Kidney (tissue), 14 donors: ENCODE results near the gene GFM1. TPM values are rescaled to one million over a fixed set of nuclear protein-coding genes. Genes with fewer than 3 reads are reported as not detected.

ENCODE experiments used
- DNase-seq, 5 donors: peaks; one replicate each; pipeline ENCODE4 v3.0.0-alpha.2; 2013 to 2020
- FAIRE-seq: peaks from 2 replicates; lab custom pipeline; 2012; peaks lifted over from hg19 to GRCh38; lab: Jason Lieb, UNC
- H3K27ac ChIP-seq, 2 donors: one replicate each; pipeline ENCODE4 v1.7.0; 2013; ENCODE audit warnings: low read depth in 2 of 2, low read length in 2 of 2, inconsistent platforms in 1 of 2
- H3K27me3 ChIP-seq: one replicate; pipeline ENCODE4 v1.7.1; 2013; ENCODE audit warnings: low read length, inconsistent platforms; ENCODE audit not compliant: control insufficient read depth, insufficient read depth
- H3K36me3 ChIP-seq, 3 donors: one replicate each; pipeline versions ENCODE4 v1.7.0 to v1.7.1; 2013; ENCODE audit warnings: low read length in 3 of 3, control low read depth in 1 of 3, inconsistent platforms in 1 of 3; ENCODE audit not compliant: insufficient read depth in 3 of 3, control insufficient read depth in 2 of 3
- H3K4me1 ChIP-seq, 3 donors: one replicate each; pipeline versions ENCODE4 v1.7.0 to v1.7.1; 2013; ENCODE audit warnings: low read length in 3 of 3, inconsistent platforms in 1 of 3, low read depth in 1 of 3; ENCODE audit not compliant: control insufficient read depth in 2 of 3, insufficient read depth in 2 of 3
- H3K4me3 ChIP-seq, 3 donors: one replicate each; pipeline versions ENCODE4 v1.7.0 to v1.8.1; 2013; ENCODE audit warnings: low read length in 3 of 3, control low read depth in 1 of 3, inconsistent platforms in 1 of 3
- H3K9ac ChIP-seq, 3 donors: one replicate each; pipeline versions ENCODE4 v1.7.0 to v1.7.1; 2013; ENCODE audit warnings: low read length in 3 of 3, control low read depth in 1 of 3, inconsistent platforms in 1 of 3
- H3K9me3 ChIP-seq, 3 donors: one replicate each; pipeline versions ENCODE4 v1.7.0 to v1.7.1; 2013; ENCODE audit warnings: low read length in 3 of 3, control low read depth in 1 of 3, inconsistent platforms in 1 of 3; ENCODE audit not compliant: control insufficient read depth in 2 of 3, insufficient read depth in 1 of 3
- CTCF ChIP-seq: IDR thresholded peaks from 3 replicates; pipeline ENCODE4 v1.5.1; 2012; ENCODE audit warnings: mild to moderate bottlenecking, moderate library complexity, borderline replicate concordance; ENCODE audit not compliant: insufficient read depth; ENCODE audit errors: extremely low read depth
- intact Hi-C: fragments of 100-400 bp; cut with DNase I; formaldehyde crosslinking; loops from one replicate; pipeline ENCODE4 v1.11.1; 2022
- polyA plus RNA-seq: library from polyadenylated mRNA; stranded (reverse); fragments of 350-450 nt; fragmentation: Illumina TruSeq; extraction: RNeasy Lipid Tissue Mini Kit (QIAGEN cat#74804); gene quantifications from one replicate; pipeline ENCODE4 v1.2.3, GENCODE V29; 2014; ENCODE audit warnings: low read depth, low replicate concordance; ENCODE audit not compliant: insufficient read depth
- total RNA-seq: library from RNA; stranded (reverse); fragmentation: NEBNext Ultra II Directional; extraction: Animal tissue kit (Norgen Biotek cat#: 25700); gene quantifications from one replicate; pipeline ENCODE4 v1.2.1, GENCODE V29; 2021
- donor health status: control.
- donor health status: control.
- donor health status: control.
- donor health status: control.
- donor health status: control.
- donor health status: DM: yes; HTN: yes; CAD: no.
- donor health status: Normal renal cell carcinoma (clear cell type).

GFM1 gene
- total and polyA plus RNA-seq, 2 donors from 2014 or later, result 21.9 to 49.3 TPM

DNA sequence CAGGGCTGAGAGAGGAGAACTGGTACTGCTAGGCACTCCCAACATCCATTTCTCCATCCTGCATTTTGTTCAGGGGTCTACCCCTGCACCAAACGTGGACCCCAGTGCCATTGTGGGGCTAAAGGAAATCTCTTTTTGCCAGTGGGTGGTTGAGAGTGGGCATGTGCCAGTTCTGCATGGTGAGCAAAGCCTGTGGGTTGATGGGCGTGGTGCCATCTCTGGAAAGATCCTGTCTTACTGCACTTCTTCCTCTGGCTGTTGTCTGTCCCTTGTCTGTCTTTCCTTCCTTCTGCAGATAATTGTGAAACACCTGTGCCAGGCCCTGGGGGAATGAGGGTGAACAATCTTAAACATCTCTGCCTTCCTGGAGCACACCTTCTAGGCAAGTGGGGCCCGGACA, 89.3 kb downstream of the GFM1 start:
- no peak for TF ChIP-seq CTCF
- no peaks in the 10 kb centered on the region for H3K27me3 ChIP-seq
- peaks cover 0 to 7% (median 4%) of the 10 kb centered on the region in 3 donors for H3K4me1 ChIP-seq
- FAIRE-seq (no peak), DNase-seq (no peak)
- no peaks in the 10 kb centered on the region for H3K36me3 ChIP-seq
- intact Hi-C loops, result loop anchor here (5.0 kb wide), 1 partner anchor 49 kb away; no protein-coding TSS in a partner anchor
- no peak overlapping the region for H3K4me3 ChIP-seq
- no peak overlapping the region for H3K9ac ChIP-seq
- H3K27ac ChIP-seq, result no peak overlapping the region
- peaks cover 0 to 5% (median 0%) of the 10 kb centered on the region in 3 donors for H3K9me3 ChIP-seq

- intact Hi-C loops, result no loop called here
- FAIRE-seq (no peak), DNase-seq (no peak)
- Histone ChIP-seq H3K9me3 (peaks cover 0 to 5% (median 0%) of the 10 kb centered on the region in 3 donors), H3K27me3 (no peaks in the 10 kb centered on the region), H3K9ac (no peak overlapping the region), H3K4me1 (peaks cover 0 to 7% (median 4%) of the 10 kb centered on the region in 3 donors), H3K27ac (no peak overlapping the region), H3K4me3 (no peak overlapping the region), H3K36me3 (no peaks in the 10 kb centered on the region)
- TF ChIP-seq CTCF, result no peak
These were observed 91.1 kb downstream of the GFM1 start for GRCh38 chr3:158735296-158736033.

DNA sequence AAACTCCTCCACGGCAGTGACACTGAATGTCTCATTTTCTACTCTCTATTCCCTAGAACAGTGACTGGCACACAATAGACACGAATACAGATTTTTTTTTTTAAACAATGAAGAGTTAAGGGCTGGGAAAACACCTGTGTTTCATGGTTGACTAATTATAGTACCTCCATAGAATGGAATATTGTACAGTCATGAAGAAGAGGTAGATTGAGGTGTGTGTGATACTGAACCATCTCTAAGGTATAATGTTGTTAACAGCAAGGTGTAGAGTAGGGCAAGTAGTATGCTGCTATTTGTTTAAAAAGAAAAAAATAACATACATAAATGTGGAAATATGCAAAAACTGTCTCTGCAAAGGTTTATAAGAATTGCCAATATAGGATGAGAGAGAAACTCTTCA, 93.1 kb downstream of the GFM1 start:
- no peak for DNase-seq
- FAIRE-seq, result no peak
- H3K27ac ChIP-seq, result no peak overlapping the region
- no peak overlapping the region for H3K9ac ChIP-seq
- no peaks in the 10 kb centered on the region for H3K27me3 ChIP-seq
- peaks cover 0 to 5% (median 0%) of the 10 kb centered on the region in 3 donors for H3K9me3 ChIP-seq
- H3K4me3 ChIP-seq, result no peak overlapping the region
- H3K4me1 ChIP-seq, result no peaks in the 10 kb centered on the region
- intact Hi-C loops, result no loop called here
- no peaks in the 10 kb centered on the region for H3K36me3 ChIP-seq
- no peak for TF ChIP-seq CTCF
